Neuronal stem cell (in vitro differentiated cells): ENCODE measurements around the gene SLC46A2.
A peak's percentile ranks its signal among the peaks of the same experiment; 100 is the strongest.

Experiments used
- DNase-seq: peaks from one replicate; pipeline ENCODE4 v3.0.0-alpha.2; 2013; ENCODE audit warnings: low spot score
- H2AFZ ChIP-seq: one replicate; pipeline ENCODE4 v1.6.1; 2013; ENCODE audit warnings: mild to moderate bottlenecking, low read length, inconsistent platforms
- H2AK5ac ChIP-seq: 2 replicates; pipeline ENCODE4 v1.6.1; 2013; ENCODE audit warnings: low read depth, mild to moderate bottlenecking, inconsistent platforms, low read length, moderate library complexity, mixed read lengths
- H2BK120ac ChIP-seq: 2 replicates; pipeline ENCODE4 v1.6.1; 2013; ENCODE audit warnings: low read depth, mild to moderate bottlenecking, inconsistent platforms, low read length, moderate library complexity, mixed read lengths
- H2BK12ac ChIP-seq: one replicate; pipeline ENCODE4 v1.6.1; 2013; ENCODE audit warnings: low read length, inconsistent platforms
- H2BK15ac ChIP-seq: 2 replicates; pipeline ENCODE4 v1.6.1; 2013; ENCODE audit warnings: mild to moderate bottlenecking, low read length, inconsistent platforms, mixed read lengths
- H2BK5ac ChIP-seq: one replicate; pipeline ENCODE4 v1.6.1; 2013; ENCODE audit warnings: inconsistent platforms, mild to moderate bottlenecking, low read length, moderate library complexity
- H3K14ac ChIP-seq: one replicate; pipeline ENCODE4 v1.6.1; 2013; ENCODE audit warnings: low read length, inconsistent platforms
- H3K18ac ChIP-seq: 2 replicates; pipeline ENCODE4 v1.6.1; 2013; ENCODE audit warnings: low read length, inconsistent platforms
- H3K23ac ChIP-seq: 2 replicates; pipeline ENCODE4 v1.6.1; 2013; ENCODE audit warnings: low read depth, mild to moderate bottlenecking, mixed read lengths, low read length, inconsistent platforms; ENCODE audit not compliant: poor library complexity
- H3K27ac ChIP-seq: replicated peaks from 3 replicates; pipeline ENCODE4 v1.5.1; 2013; ENCODE audit warnings: low read length, inconsistent platforms
- H3K27me3 ChIP-seq, 3 experiments: 2 replicates each; pipeline ENCODE4 v1.6.1; 2013; ENCODE audit warnings: low read length in 3 of 3, mild to moderate bottlenecking in 2 of 3, inconsistent platforms in 1 of 3, low read depth in 1 of 3, mixed read lengths in 1 of 3, moderate library complexity in 1 of 3; ENCODE audit not compliant: control insufficient read depth in 3 of 3, insufficient read depth in 3 of 3
- H3K36me3 ChIP-seq, 2 donors: replicated peaks in 1 of 2; 2 replicates each; pipeline ENCODE4 v1.6.1; 2013; ENCODE audit warnings: low read length in 2 of 2; ENCODE audit not compliant: control insufficient read depth in 2 of 2, insufficient read depth in 2 of 2
- H3K4ac ChIP-seq: 2 replicates; pipeline ENCODE4 v1.6.1; 2013; ENCODE audit warnings: inconsistent platforms, mild to moderate bottlenecking, low read length, moderate library complexity
- H3K4me1 ChIP-seq, 2 donors: 1 replicate in 1 of 2; 2 replicates in 1 of 2; pipeline ENCODE4 v1.6.1; 2013; ENCODE audit warnings: low read length in 2 of 2, low read depth in 1 of 2; ENCODE audit not compliant: control insufficient read depth in 2 of 2, insufficient read depth in 1 of 2
- H3K4me2 ChIP-seq: one replicate; pipeline ENCODE4 v1.6.1; 2013; ENCODE audit warnings: mild to moderate bottlenecking, low read length, inconsistent platforms; ENCODE audit not compliant: insufficient read depth, poor library complexity, severe bottlenecking
- H3K4me3 ChIP-seq, 2 donors: 2 replicates each; pipeline ENCODE4 v1.5.1; 2013; ENCODE audit warnings: low read length in 2 of 2, mild to moderate bottlenecking in 2 of 2, inconsistent platforms in 1 of 2, moderate library complexity in 1 of 2
- H3K79me1 ChIP-seq: one replicate; pipeline ENCODE4 v1.6.1; 2013; ENCODE audit warnings: low read depth, mild to moderate bottlenecking, inconsistent platforms, low read length, moderate library complexity
- H3K9ac ChIP-seq: one replicate; pipeline ENCODE4 v1.6.1; 2013; ENCODE audit warnings: mild to moderate bottlenecking, low read depth, low read length, inconsistent platforms; ENCODE audit not compliant: poor library complexity
- H3K9me3 ChIP-seq, 2 donors: replicated peaks in 1 of 2; 2 replicates each; pipeline versions ENCODE3 to v1.6.1; 2013; ENCODE audit warnings: low read length in 2 of 2, mild to moderate bottlenecking in 2 of 2, inconsistent platforms in 1 of 2, low read depth in 1 of 2, mixed read lengths in 1 of 2, moderate library complexity in 1 of 2; ENCODE audit not compliant: control insufficient read depth in 2 of 2, insufficient read depth in 1 of 2
- H4K8ac ChIP-seq: one replicate; pipeline ENCODE4 v1.6.1; 2013; ENCODE audit warnings: low read depth, mild to moderate bottlenecking, inconsistent platforms, low read length, moderate library complexity
- H4K91ac ChIP-seq: one replicate; pipeline ENCODE4 v1.6.1; 2013; ENCODE audit warnings: low read length, low read depth, mild to moderate bottlenecking, inconsistent platforms; ENCODE audit not compliant: poor library complexity
- WGBS, 2 donors: extraction: QIAGEN DNeasy Blood & Tissue Kit; methylation state at CpG; one replicate each; pipeline ENCODE4 v1.1.7; 2013; ENCODE audit warnings: missing lambda C conversion rate in 2 of 2, mixed read lengths in 1 of 2; ENCODE audit not compliant: insufficient read length in 2 of 2, insufficient replicate concordance in 1 of 2; ENCODE audit errors: extremely low coverage in 2 of 2; 5-methylcytosine and 5-hydroxymethylcytosine counted together

Gene SLC46A2

GRCh38 chr9:112853882-112854585, 36.6 kb downstream of the SLC46A2 start:
- Histone ChIP-seq H3K79me1 (no peaks in the 10 kb centered on the region), H4K91ac (no peak overlapping the region), H2BK5ac (no peak overlapping the region), H2BK15ac (no peak overlapping the region), H3K9ac (peak overlapping the region; percentile 13), H3K14ac (no peak overlapping the region), H3K18ac (peak overlapping the region; percentile 49), H3K4me2 (no peak overlapping the region), H3K4me1 (peaks cover 0 to under 1% of the 10 kb centered on the region in 2 donors), H3K27ac (no peak overlapping the region), H3K27me3 (no peaks in the 10 kb centered on the region), H3K4me3 (no peak overlapping the region), H3K4ac (no peak overlapping the region), H3K23ac (no peak overlapping the region), H2AFZ (no peak overlapping the region), H2BK12ac (no peak overlapping the region), H2AK5ac (no peak overlapping the region), H3K9me3 (no peaks in the 10 kb centered on the region), H2BK120ac (no peak overlapping the region), H4K8ac (no peak overlapping the region), H3K36me3 (peaks cover 0 to 30% of the 10 kb centered on the region in 2 donors)
- DNase-seq, result no peak
- WGBS, 2 donors, result no CpG with 5 or more reads among the region's 13 CpGs

GRCh38 chr9:112852741-112853504, 37.8 kb downstream of the SLC46A2 start:
- no peak overlapping the region for H3K4me3 ChIP-seq
- H3K9ac ChIP-seq, result no peak overlapping the region
- DNase-seq, result no peak

GRCh38 chr9:112850840-112851239, 39.8 kb downstream of the SLC46A2 start:
- Histone ChIP-seq H2AK5ac (no peak overlapping the region), H3K27ac (no peak overlapping the region), H3K23ac (no peak overlapping the region), H3K27me3 (no peaks in the 10 kb centered on the region), H3K9ac (no peak overlapping the region), H3K14ac (no peak overlapping the region), H3K4me2 (no peak overlapping the region), H2BK15ac (no peak overlapping the region), H3K9me3 (no peaks in the 10 kb centered on the region), H3K4me1 (peaks cover 8 to 9% of the 10 kb centered on the region in 2 donors), H2BK5ac (no peak overlapping the region), H2BK12ac (no peak overlapping the region), H3K4me3 (no peak overlapping the region), H3K79me1 (no peaks in the 10 kb centered on the region), H3K36me3 (peaks cover 0 to 30% of the 10 kb centered on the region in 2 donors), H2BK120ac (no peak overlapping the region), H2AFZ (no peak overlapping the region), H3K4ac (no peak overlapping the region), H3K18ac (no peak overlapping the region), H4K91ac (no peak overlapping the region), H4K8ac (no peak overlapping the region)
- WGBS, 2 donors, result no CpG with 5 or more reads among the region's 6 CpGs
- no peak for DNase-seq

More at GRCh38 chr9:112852741-112853504, 37.8 kb downstream of the SLC46A2 start:
- H2BK5ac ChIP-seq, result no peak overlapping the region
- H2BK15ac ChIP-seq, result no peak overlapping the region
- H3K4me1 ChIP-seq, result peaks cover 8 to 9% of the 10 kb centered on the region in 2 donors
- peak overlapping the region; percentile 59 for H3K14ac ChIP-seq
- no peak overlapping the region for H4K8ac ChIP-seq
- no peak overlapping the region for H2AFZ ChIP-seq
- no CpG with 5 or more reads among the region's 13 CpGs for WGBS, 2 donors
- no peak overlapping the region for H3K27ac ChIP-seq
- H3K27me3 ChIP-seq, result no peaks in the 10 kb centered on the region
- no peak overlapping the region for H3K4me2 ChIP-seq
- H2BK12ac ChIP-seq, result no peak overlapping the region
- H3K18ac ChIP-seq, result peak overlapping the region; percentile 33
- peak overlapping the region; percentile 66 for H3K23ac ChIP-seq
- H3K36me3 ChIP-seq, result peaks cover 0 to 30% of the 10 kb centered on the region in 2 donors
- H3K79me1 ChIP-seq, result no peaks in the 10 kb centered on the region
- no peak overlapping the region for H2BK120ac ChIP-seq
- H4K91ac ChIP-seq, result no peak overlapping the region
- H3K4ac ChIP-seq, result no peak overlapping the region
- no peaks in the 10 kb centered on the region for H3K9me3 ChIP-seq
- H2AK5ac ChIP-seq, result no peak overlapping the region

- Histone ChIP-seq H3K9ac (no peak overlapping the region), H3K9me3 (peaks cover 0 to 9% of the 10 kb centered on the region in 2 donors), H2BK15ac (no peak overlapping the region), H3K14ac (no peak overlapping the region), H3K36me3 (peaks cover 0 to 30% of the 10 kb centered on the region in 2 donors), H4K91ac (no peak overlapping the region), H3K4me3 (no peak overlapping the region), H3K27me3 (no peaks in the 10 kb centered on the region), H2BK12ac (no peak overlapping the region), H4K8ac (no peak overlapping the region), H2AK5ac (no peak overlapping the region), H2BK5ac (no peak overlapping the region), H3K27ac (no peak overlapping the region), H3K4ac (no peak overlapping the region), H2BK120ac (no peak overlapping the region), H3K4me2 (no peak overlapping the region), H3K23ac (no peak overlapping the region), H3K79me1 (no peaks in the 10 kb centered on the region), H3K4me1 (peaks cover 8 to 9% of the 10 kb centered on the region in 2 donors), H2AFZ (no peak overlapping the region), H3K18ac (no peak overlapping the region)
- no CpG with 5 or more reads among the region's 6 CpGs for WGBS, 2 donors
- no peak for DNase-seq
These were observed 41.2 kb downstream of the SLC46A2 start for GRCh38 chr9:112849363-112849922.
